PFSK-1 (cell line): ENCODE results near the gene ACYP1.

ENCODE experiments used
- POLR2AphosphoS5 ChIP-seq: IDR thresholded peaks from 2 replicates; pipeline ENCODE4 v1.6.1; 2012; ENCODE audit warnings: low read depth, mild to moderate bottlenecking, control low read depth, low read length, moderate library complexity
- SIN3A ChIP-seq: IDR thresholded peaks from 2 replicates; pipeline ENCODE4 v1.6.1; 2012; ENCODE audit warnings: mild to moderate bottlenecking, low read length, moderate library complexity, borderline replicate concordance; ENCODE audit not compliant: insufficient read depth
- TAF1 ChIP-seq: IDR thresholded peaks from 2 replicates; pipeline ENCODE4 v1.6.1; 2012; ENCODE audit warnings: low read length, control low read depth, borderline replicate concordance; ENCODE audit not compliant: insufficient read depth

GRCh38 chr14:75044752-75045151, 19.1 kb downstream of the ACYP1 start:
- no peak for TF ChIP-seq TAF1
- TF ChIP-seq SIN3A, result no peak
- no peak for TF ChIP-seq POLR2AphosphoS5
